Suprapubic skin (tissue), 4 donors: ENCODE results near the gene CACNA1D. TPM values are rescaled to one million over a fixed set of nuclear protein-coding genes. Genes with fewer than 3 reads are reported as not detected.

Experiments
- DNase-seq, 2 donors: peaks; one replicate each; pipeline ENCODE4 v3.0.0-alpha.2; 2019; ENCODE audit warnings: low spot score in 2 of 2
- H3K27ac ChIP-seq: fragments of 200-600 bp; sonication (generic); one replicate; pipeline ENCODE4 v1.5.1; 2019
- H3K27me3 ChIP-seq: fragments of 200-600 bp; sonication (generic); one replicate; pipeline ENCODE4 v1.5.1; 2019
- H3K36me3 ChIP-seq: fragments of 200-600 bp; sonication (generic); one replicate; pipeline ENCODE4 v1.5.1; 2019
- H3K4me1 ChIP-seq: fragments of 200-600 bp; sonication (generic); one replicate; pipeline ENCODE4 v1.5.1; 2019
- H3K4me3 ChIP-seq: fragments of 200-600 bp; sonication (generic); one replicate; pipeline ENCODE4 v1.5.1; 2019; ENCODE audit warnings: mild to moderate bottlenecking
- H3K9me3 ChIP-seq: fragments of 200-600 bp; sonication (generic); one replicate; pipeline ENCODE4 v1.5.1; 2019
- EP300 ChIP-seq: sonication (generic); formaldehyde crosslinking; IDR thresholded peaks from one replicate; pipeline ENCODE4 v1.6.1; 2017; ENCODE audit warnings: antibody characterized with exemption
- POLR2A ChIP-seq, 2 donors: fragments of 450-650 bp; IDR thresholded peaks; one replicate each; pipeline ENCODE4 v1.6.1; 2017; ENCODE audit warnings: antibody characterized with exemption in 2 of 2, mild to moderate bottlenecking in 2 of 2, moderate library complexity in 2 of 2
- POLR2AphosphoS5 ChIP-seq, 3 donors: sonication (generic); formaldehyde crosslinking; IDR thresholded peaks; one replicate each; pipeline ENCODE4 v1.6.1; 2017; ENCODE audit warnings: antibody characterized with exemption in 3 of 3
- WGBS: methylation state at CpG from one replicate; pipeline ENCODE4 v1.1.5; 2018; 5-methylcytosine and 5-hydroxymethylcytosine counted together
- total RNA-seq, 4 donors: library from RNA; depleted of rRNA; stranded (reverse); fragments of >200 nt; gene quantifications; one replicate each; pipeline ENCODE4 v1.1.0, GENCODE V29; 2016
- TF ChIP-seq, protein P1 (sequence below), 2 donors: fragments of 200-600 bp in 1 of 2; fragments of 450-650 bp in 1 of 2; sonication (generic) in 1 of 2; IDR thresholded peaks; one replicate each; pipeline ENCODE4 v1.5.1; 2016 to 2019; ENCODE audit warnings: antibody characterized with exemption in 2 of 2, mild to moderate bottlenecking in 1 of 2, moderate library complexity in 1 of 2

The CACNA1D gene
- total RNA-seq, 4 donors from 2014 or later: 1.9 to 28.2 (median 6.3) TPM

- TF ChIP-seq, protein P1, sequence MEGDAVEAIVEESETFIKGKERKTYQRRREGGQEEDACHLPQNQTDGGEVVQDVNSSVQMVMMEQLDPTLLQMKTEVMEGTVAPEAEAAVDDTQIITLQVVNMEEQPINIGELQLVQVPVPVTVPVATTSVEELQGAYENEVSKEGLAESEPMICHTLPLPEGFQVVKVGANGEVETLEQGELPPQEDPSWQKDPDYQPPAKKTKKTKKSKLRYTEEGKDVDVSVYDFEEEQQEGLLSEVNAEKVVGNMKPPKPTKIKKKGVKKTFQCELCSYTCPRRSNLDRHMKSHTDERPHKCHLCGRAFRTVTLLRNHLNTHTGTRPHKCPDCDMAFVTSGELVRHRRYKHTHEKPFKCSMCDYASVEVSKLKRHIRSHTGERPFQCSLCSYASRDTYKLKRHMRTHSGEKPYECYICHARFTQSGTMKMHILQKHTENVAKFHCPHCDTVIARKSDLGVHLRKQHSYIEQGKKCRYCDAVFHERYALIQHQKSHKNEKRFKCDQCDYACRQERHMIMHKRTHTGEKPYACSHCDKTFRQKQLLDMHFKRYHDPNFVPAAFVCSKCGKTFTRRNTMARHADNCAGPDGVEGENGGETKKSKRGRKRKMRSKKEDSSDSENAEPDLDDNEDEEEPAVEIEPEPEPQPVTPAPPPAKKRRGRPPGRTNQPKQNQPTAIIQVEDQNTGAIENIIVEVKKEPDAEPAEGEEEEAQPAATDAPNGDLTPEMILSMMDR (IDR thresholded peaks at IDR 0.05): no peak
- TF ChIP-seq POLR2A (IDR thresholded peaks at IDR 0.05) (no peak), EP300 (no peak), POLR2AphosphoS5 (IDR thresholded peaks at IDR 0.05) (no peak)
- 95% methylated on average over 5 of the region's 5 CpGs for WGBS
- H3K4me1 ChIP-seq: no peaks in the 10 kb centered on the region
- no peak for DNase-seq
- no peak overlapping the region for H3K4me3 ChIP-seq
- no peak overlapping the region for H3K27ac ChIP-seq
- no peaks in the 10 kb centered on the region for H3K9me3 ChIP-seq
- H3K36me3 ChIP-seq: no peaks in the 10 kb centered on the region
- H3K27me3 ChIP-seq: no peaks in the 10 kb centered on the region
Measured at GRCh38 chr3:53790470-53790869, 296.1 kb downstream of the CACNA1D start.

DNA sequence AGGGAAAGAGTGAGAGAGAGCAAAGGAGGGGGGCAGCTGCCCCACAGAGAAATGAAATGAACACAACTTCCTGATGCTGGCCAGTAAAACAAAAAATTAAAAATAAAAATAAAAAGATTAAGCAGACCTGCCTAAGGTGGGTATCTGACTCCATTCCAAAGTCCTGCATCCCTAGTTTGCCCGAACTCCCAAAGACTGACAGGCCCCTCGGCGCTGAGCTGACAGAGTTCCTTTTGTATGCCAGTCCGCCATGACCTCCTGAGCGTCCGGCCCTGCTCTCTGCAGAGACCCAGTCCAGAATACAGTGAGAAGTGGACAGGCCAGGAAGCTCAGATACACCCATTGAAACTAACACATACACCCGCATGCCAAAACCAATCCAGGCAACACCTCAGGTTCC lies 296.9 kb downstream of the CACNA1D start:
- no peaks in the 10 kb centered on the region for H3K27me3 ChIP-seq
- TF ChIP-seq POLR2AphosphoS5 (IDR thresholded peaks at IDR 0.05) (no peak), EP300 (no peak)
- TF ChIP-seq, protein P1 (IDR thresholded peaks at IDR 0.05): no peak
- WGBS: 80% methylated on average over 7 of the region's 7 CpGs
- DNase-seq: no peak
- no peak overlapping the region for H3K27ac ChIP-seq
- H3K9me3 ChIP-seq: no peaks in the 10 kb centered on the region
- no peaks in the 10 kb centered on the region for H3K4me1 ChIP-seq
- no peak overlapping the region for H3K4me3 ChIP-seq
- no peaks in the 10 kb centered on the region for H3K36me3 ChIP-seq

- no peak overlapping the region for H3K27ac ChIP-seq
- WGBS: 100% methylated on average over 1 of the region's 3 CpGs
- no peak overlapping the region for H3K4me3 ChIP-seq
Measured at GRCh38 chr3:53792866-53793265, 298.5 kb downstream of the CACNA1D start.

GRCh38 chr3:53794597-53794996 lies 300.2 kb downstream of the CACNA1D start:
- Histone ChIP-seq H3K4me1 (peaks cover under 1% of the 10 kb centered on the region), H3K27ac (no peak overlapping the region), H3K36me3 (no peaks in the 10 kb centered on the region), H3K4me3 (no peak overlapping the region), H3K9me3 (no peaks in the 10 kb centered on the region), H3K27me3 (no peaks in the 10 kb centered on the region)
- no peak for DNase-seq
- TF ChIP-seq EP300 (no peak), POLR2A (IDR thresholded peaks at IDR 0.05) (no peak), POLR2AphosphoS5 (IDR thresholded peaks at IDR 0.05) (no peak)
- TF ChIP-seq, protein P1 (IDR thresholded peaks at IDR 0.05): no peak
- 37% methylated on average over 3 of the region's 3 CpGs for WGBS

More at GRCh38 chr3:53792866-53793265, 298.5 kb downstream of the CACNA1D start:
- no peaks in the 10 kb centered on the region for H3K36me3 ChIP-seq
- TF ChIP-seq, protein P1 (IDR thresholded peaks at IDR 0.05): no peak
- no peak for TF ChIP-seq POLR2AphosphoS5 (IDR thresholded peaks at IDR 0.05)
- no peak for TF ChIP-seq POLR2A (IDR thresholded peaks at IDR 0.05)
- TF ChIP-seq EP300: no peak
- DNase-seq: no peak
- H3K4me1 ChIP-seq: no peaks in the 10 kb centered on the region
- no peaks in the 10 kb centered on the region for H3K9me3 ChIP-seq
- no peaks in the 10 kb centered on the region for H3K27me3 ChIP-seq

GRCh38 chr3:53795176-53795575 lies 300.8 kb downstream of the CACNA1D start:
- Histone ChIP-seq H3K27ac (no peak overlapping the region), H3K9me3 (no peaks in the 10 kb centered on the region), H3K4me3 (no peak overlapping the region), H3K36me3 (no peaks in the 10 kb centered on the region), H3K4me1 (peaks cover 6% of the 10 kb centered on the region), H3K27me3 (no peaks in the 10 kb centered on the region)
- 47% methylated on average over 3 of the region's 3 CpGs for WGBS
- TF ChIP-seq, protein P1 (IDR thresholded peaks at IDR 0.05): no peak
- TF ChIP-seq POLR2AphosphoS5 (IDR thresholded peaks at IDR 0.05) (no peak), EP300 (no peak), POLR2A (IDR thresholded peaks at IDR 0.05) (no peak)
- DNase-seq: no peak
